ENCODE data around the gene SH3RF3.

DNA sequence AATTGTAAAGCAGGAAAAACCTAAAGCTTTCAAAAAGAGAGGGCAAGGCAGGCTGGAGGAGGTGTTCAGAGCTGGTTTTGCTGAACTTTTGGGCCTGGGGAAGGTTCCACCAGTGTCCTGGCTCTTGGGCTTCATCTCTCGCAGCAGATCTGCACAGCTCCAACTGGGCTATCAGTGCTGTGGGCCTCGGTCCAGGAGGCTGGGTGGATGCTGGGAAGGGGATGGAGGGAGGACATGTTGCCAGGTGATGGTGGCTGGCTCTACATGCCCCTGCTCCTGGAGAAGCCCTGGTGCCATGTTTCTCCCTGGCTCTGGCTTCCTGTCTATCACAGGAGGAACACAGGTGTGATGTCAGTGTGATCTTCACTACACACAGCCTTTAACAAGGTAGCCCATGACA lies 187.1 kb downstream of the SH3RF3 start:
- TF ChIP-seq, protein P1, sequence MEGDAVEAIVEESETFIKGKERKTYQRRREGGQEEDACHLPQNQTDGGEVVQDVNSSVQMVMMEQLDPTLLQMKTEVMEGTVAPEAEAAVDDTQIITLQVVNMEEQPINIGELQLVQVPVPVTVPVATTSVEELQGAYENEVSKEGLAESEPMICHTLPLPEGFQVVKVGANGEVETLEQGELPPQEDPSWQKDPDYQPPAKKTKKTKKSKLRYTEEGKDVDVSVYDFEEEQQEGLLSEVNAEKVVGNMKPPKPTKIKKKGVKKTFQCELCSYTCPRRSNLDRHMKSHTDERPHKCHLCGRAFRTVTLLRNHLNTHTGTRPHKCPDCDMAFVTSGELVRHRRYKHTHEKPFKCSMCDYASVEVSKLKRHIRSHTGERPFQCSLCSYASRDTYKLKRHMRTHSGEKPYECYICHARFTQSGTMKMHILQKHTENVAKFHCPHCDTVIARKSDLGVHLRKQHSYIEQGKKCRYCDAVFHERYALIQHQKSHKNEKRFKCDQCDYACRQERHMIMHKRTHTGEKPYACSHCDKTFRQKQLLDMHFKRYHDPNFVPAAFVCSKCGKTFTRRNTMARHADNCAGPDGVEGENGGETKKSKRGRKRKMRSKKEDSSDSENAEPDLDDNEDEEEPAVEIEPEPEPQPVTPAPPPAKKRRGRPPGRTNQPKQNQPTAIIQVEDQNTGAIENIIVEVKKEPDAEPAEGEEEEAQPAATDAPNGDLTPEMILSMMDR (IDR thresholded peaks at IDR 0.05), result no peak
- TF ChIP-seq JUND (IDR thresholded peaks at IDR 0.05), result no peak
- TF ChIP-seq EP300 (IDR thresholded peaks at IDR 0.05; ENCODE audit: borderline replicate concordance in 1 of 2, low read depth in 1 of 2, low read length in 1 of 2), result no peak
- no peak for TF ChIP-seq POLR2AphosphoS5 (IDR thresholded peaks at IDR 0.05; ENCODE audit: low read depth, low read length)
- TF ChIP-seq EZH2phosphoT487 (IDR thresholded peaks at IDR 0.05; ENCODE audit: borderline replicate concordance, low read depth), result no peak
- TF ChIP-seq, protein P2, sequence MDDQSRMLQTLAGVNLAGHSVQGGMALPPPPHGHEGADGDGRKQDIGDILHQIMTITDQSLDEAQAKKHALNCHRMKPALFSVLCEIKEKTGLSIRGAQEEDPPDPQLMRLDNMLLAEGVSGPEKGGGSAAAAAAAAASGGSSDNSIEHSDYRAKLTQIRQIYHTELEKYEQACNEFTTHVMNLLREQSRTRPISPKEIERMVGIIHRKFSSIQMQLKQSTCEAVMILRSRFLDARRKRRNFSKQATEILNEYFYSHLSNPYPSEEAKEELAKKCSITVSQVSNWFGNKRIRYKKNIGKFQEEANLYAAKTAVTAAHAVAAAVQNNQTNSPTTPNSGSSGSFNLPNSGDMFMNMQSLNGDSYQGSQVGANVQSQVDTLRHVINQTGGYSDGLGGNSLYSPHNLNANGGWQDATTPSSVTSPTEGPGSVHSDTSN (IDR thresholded peaks at IDR 0.05), result no peak
- no peak for TF ChIP-seq GABPA (IDR thresholded peaks at IDR 0.05; ENCODE audit: low read depth)

Measured in SK-N-SH (cell line).